ENCODE results near the gene USP24.

DNA sequence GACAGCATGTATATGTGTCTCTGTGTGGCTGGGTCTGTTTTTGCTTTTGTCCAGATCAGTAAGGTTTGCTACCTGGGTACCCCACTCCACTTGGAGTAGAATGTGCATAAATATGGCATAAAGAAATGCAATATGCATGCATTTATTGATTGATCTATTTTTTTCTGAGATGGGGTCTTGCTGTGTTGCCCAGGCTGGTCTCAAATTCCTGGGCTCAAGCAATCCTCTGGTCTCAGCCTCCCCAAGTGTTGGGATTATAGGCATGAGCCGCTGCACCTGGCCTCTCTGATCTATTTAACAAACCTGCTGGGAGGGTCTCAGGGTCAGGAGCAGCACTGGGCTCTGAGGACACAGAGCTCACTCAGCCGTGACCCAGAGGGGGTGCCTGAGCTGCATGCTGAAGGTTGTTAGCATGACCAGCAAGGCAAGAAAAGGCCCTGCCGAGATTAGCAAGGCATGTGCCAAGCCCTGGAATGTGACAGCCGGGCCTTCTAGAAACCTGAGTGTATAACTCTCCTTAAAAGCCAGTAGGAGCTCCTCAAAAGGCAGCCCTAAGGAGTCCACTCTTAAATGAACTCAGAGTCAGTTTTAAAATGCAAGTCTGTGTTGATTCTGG is 153.3 kb downstream of the USP24 start:
- no peak for TF ChIP-seq ZFX (IDR thresholded peaks at IDR 0.05)
- TF ChIP-seq, protein P1, sequence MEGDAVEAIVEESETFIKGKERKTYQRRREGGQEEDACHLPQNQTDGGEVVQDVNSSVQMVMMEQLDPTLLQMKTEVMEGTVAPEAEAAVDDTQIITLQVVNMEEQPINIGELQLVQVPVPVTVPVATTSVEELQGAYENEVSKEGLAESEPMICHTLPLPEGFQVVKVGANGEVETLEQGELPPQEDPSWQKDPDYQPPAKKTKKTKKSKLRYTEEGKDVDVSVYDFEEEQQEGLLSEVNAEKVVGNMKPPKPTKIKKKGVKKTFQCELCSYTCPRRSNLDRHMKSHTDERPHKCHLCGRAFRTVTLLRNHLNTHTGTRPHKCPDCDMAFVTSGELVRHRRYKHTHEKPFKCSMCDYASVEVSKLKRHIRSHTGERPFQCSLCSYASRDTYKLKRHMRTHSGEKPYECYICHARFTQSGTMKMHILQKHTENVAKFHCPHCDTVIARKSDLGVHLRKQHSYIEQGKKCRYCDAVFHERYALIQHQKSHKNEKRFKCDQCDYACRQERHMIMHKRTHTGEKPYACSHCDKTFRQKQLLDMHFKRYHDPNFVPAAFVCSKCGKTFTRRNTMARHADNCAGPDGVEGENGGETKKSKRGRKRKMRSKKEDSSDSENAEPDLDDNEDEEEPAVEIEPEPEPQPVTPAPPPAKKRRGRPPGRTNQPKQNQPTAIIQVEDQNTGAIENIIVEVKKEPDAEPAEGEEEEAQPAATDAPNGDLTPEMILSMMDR (conservative IDR thresholded peaks at IDR 0.05): no peak

Measured in C4-2B (cell line).